HL-60/S4 treated with retinoic acid at 250 ng/mL for 4 days and 3 days (cell line): ENCODE data around the gene ELOVL6.

Experiments
- in situ Hi-C: fragments of 300-500 bp; cut with MboI; formaldehyde crosslinking; loops from 2 replicates; pipeline ENCODE4 v1.7.0; 2022; ENCODE audit warnings: low sequenced_read_pairs

The ELOVL6 gene

DNA sequence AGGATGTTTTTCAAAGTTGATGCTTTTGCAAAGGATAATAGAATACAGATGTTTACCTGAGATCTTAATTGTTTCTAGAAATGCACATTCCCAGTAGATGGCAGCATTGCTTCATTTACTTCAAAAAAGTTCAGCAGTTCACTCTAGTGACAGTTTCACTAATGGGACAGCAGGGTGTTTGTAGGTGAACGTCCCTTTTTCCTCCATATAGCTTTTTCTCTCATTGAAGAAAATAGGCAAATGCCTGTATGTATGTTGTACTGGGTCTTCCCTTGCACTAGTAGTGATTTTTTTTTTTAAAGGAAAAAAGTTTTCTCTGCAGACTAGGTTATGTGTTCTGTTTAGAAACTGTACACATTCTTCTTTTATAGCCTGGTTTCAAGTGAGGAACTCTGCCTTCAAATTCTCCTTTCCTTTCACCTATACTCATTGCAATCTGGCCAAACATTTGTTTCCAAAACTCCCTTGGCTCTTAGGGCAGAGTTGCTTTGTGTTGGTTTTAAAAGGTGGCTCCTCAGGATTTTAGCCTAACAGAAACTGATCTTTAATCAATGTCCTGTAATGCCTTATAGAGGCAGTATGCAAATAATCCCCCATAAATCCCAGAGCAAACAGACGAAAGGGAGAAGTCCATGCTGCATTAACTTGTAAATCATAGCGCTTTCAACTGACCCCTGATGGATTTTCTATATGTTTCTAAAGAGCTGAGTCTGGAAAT, 199.4 kb downstream of the ELOVL6 start:
- in situ Hi-C loops: no loop called here

DNA sequence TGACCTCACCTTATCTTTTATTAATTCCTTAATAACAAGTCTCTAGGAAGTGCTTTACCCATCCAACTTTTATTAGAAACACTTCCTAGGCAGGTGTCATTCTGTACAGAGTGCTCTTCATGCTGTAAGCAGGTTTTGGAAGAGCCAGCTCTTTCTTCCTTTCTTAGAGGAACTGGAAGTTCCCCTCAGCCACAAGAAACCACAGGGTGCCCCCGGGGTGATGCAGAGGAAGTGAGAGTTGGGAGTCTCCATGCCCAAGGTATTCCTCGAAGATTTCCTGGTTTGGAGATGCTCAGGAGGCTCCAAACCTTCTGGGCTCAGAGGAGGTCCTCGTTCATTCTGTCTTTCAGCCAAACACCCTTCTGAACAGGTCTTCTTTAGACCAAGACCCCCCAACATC, 201.9 kb downstream of the ELOVL6 start:
- in situ Hi-C loops: no loop called here
